ENCODE results near the gene PNMA8A. TPM values are rescaled to one million over a fixed set of nuclear protein-coding genes. Genes with fewer than 3 reads are reported as not detected.

The PNMA8A gene
- total and polyA plus RNA-seq, 2 donors (not counting 1 experiment from before 2014, with no cell fraction given) = 0.45 to 8.9 TPM

- Histone ChIP-seq H3K27me3 (ENCODE audit: control insufficient read depth, insufficient read depth, low read length) (peaks cover 16% of the 10 kb centered on the region), H4K20me1 (ENCODE audit: control insufficient read depth, extremely low read depth, insufficient read depth, low read length) (no peaks in the 10 kb centered on the region), H3K4me3 (replicated peaks in 1 of 4; ENCODE audit: control extremely low read depth in 1 of 4, insufficient read depth in 1 of 4, low read depth in 3 of 4, low read length in 4 of 4) (peak overlapping the region; percentile 26 to 55 (median 42)), H2AFZ (ENCODE audit: low read length) (peak overlapping the region; percentile 47), H3K79me2 (ENCODE audit: control insufficient read depth, insufficient read depth, low read length) (no peaks in the 10 kb centered on the region), H3K36me3 (ENCODE audit: control insufficient read depth, insufficient read depth, low read length) (no peaks in the 10 kb centered on the region), H3K27ac (ENCODE audit: insufficient read depth, low read length) (no peak overlapping the region), H3K4me2 (ENCODE audit: extremely low read depth, insufficient read depth, low read length) (peak overlapping the region; percentile 83), H3K9me3 (ENCODE audit: control insufficient read depth, insufficient read depth, low read depth, low read length) (no peaks in the 10 kb centered on the region), H3K4me1 (ENCODE audit: control insufficient read depth, extremely low read depth, insufficient read depth, low read length) (peaks cover 7% of the 10 kb centered on the region), H3K9ac (ENCODE audit: insufficient read depth, low read length) (no peak overlapping the region)
- TF ChIP-seq EZH2 (IDR thresholded peaks at IDR 0.05; ENCODE audit: low read length, missing control alignments) (no peak), CTCF (conservative IDR thresholded peaks at IDR 0.05 in 1 of 2, IDR thresholded peaks at IDR 0.05 in 1 of 2; ENCODE audit: low read depth in 1 of 2, low read length in 2 of 2) (peak; percentile 93 to 99)
- DNase-seq (ENCODE audit: low read depth in 2 of 2) = peak; percentile 48 to 71
Observed at GRCh38 chr19:46487802-46488445, 16.6 kb upstream of the PNMA8A start.

- Histone ChIP-seq H3K27ac (ENCODE audit: insufficient read depth, low read length) (no peak overlapping the region), H3K79me2 (ENCODE audit: control insufficient read depth, insufficient read depth, low read length) (no peaks in the 10 kb centered on the region), H3K9ac (ENCODE audit: insufficient read depth, low read length) (no peak overlapping the region), H3K9me3 (ENCODE audit: control insufficient read depth, insufficient read depth, low read depth, low read length) (no peaks in the 10 kb centered on the region), H3K4me2 (ENCODE audit: extremely low read depth, insufficient read depth, low read length) (peak overlapping the region; percentile 83), H3K4me3 (replicated peaks in 1 of 4; ENCODE audit: control extremely low read depth in 1 of 4, insufficient read depth in 1 of 4, low read depth in 3 of 4, low read length in 4 of 4) (peak overlapping the region; percentile 26 to 55 (median 42)), H2AFZ (ENCODE audit: low read length) (peak overlapping the region; percentile 47), H3K36me3 (ENCODE audit: control insufficient read depth, insufficient read depth, low read length) (no peaks in the 10 kb centered on the region), H3K4me1 (ENCODE audit: control insufficient read depth, extremely low read depth, insufficient read depth, low read length) (peaks cover 10% of the 10 kb centered on the region), H3K27me3 (ENCODE audit: control insufficient read depth, insufficient read depth, low read length) (peaks cover 13% of the 10 kb centered on the region), H4K20me1 (ENCODE audit: control insufficient read depth, extremely low read depth, insufficient read depth, low read length) (no peaks in the 10 kb centered on the region)
- no peak for DNase-seq (ENCODE audit: low read depth in 2 of 2)
- TF ChIP-seq EZH2 (IDR thresholded peaks at IDR 0.05; ENCODE audit: low read length, missing control alignments) (no peak), CTCF (conservative IDR thresholded peaks at IDR 0.05 in 1 of 2, IDR thresholded peaks at IDR 0.05 in 1 of 2; ENCODE audit: low read depth in 1 of 2, low read length in 2 of 2) (no peak)
Observed at GRCh38 chr19:46487178-46487801, 15.9 kb upstream of the PNMA8A start.

GRCh38 chr19:46486358-46486757 lies 15.0 kb upstream of the PNMA8A start:
- Histone ChIP-seq H3K9me3 (ENCODE audit: control insufficient read depth, insufficient read depth, low read depth, low read length) (no peaks in the 10 kb centered on the region), H3K4me2 (ENCODE audit: extremely low read depth, insufficient read depth, low read length) (no peak overlapping the region), H3K9ac (ENCODE audit: insufficient read depth, low read length) (no peak overlapping the region), H3K79me2 (ENCODE audit: control insufficient read depth, insufficient read depth, low read length) (no peaks in the 10 kb centered on the region), H3K27me3 (ENCODE audit: control insufficient read depth, insufficient read depth, low read length) (peaks cover 13% of the 10 kb centered on the region), H4K20me1 (ENCODE audit: control insufficient read depth, extremely low read depth, insufficient read depth, low read length) (no peaks in the 10 kb centered on the region), H3K36me3 (ENCODE audit: control insufficient read depth, insufficient read depth, low read length) (no peaks in the 10 kb centered on the region), H3K4me3 (replicated peaks in 1 of 4; ENCODE audit: control extremely low read depth in 1 of 4, insufficient read depth in 1 of 4, low read depth in 3 of 4, low read length in 4 of 4) (no peak overlapping the region), H3K27ac (ENCODE audit: insufficient read depth, low read length) (no peak overlapping the region), H2AFZ (ENCODE audit: low read length) (no peak overlapping the region), H3K4me1 (ENCODE audit: control insufficient read depth, extremely low read depth, insufficient read depth, low read length) (peaks cover 10% of the 10 kb centered on the region)
- no peak for DNase-seq (ENCODE audit: low read depth in 2 of 2)
- no peak for TF ChIP-seq EZH2 (IDR thresholded peaks at IDR 0.05; ENCODE audit: low read length, missing control alignments)
- no peak for TF ChIP-seq CTCF (conservative IDR thresholded peaks at IDR 0.05 in 1 of 2, IDR thresholded peaks at IDR 0.05 in 1 of 2; ENCODE audit: low read depth in 1 of 2, low read length in 2 of 2)

All from fibroblast of lung (primary cell).